ENCODE data around the gene RNU6-8. TPM values are rescaled to one million over a fixed set of nuclear protein-coding genes. Genes with fewer than 3 reads are reported as not detected.

Gene RNU6-8
- total and polyA plus RNA-seq, 2 donors (not counting 1 experiment from before 2014, with no cell fraction given): not detected

DNA sequence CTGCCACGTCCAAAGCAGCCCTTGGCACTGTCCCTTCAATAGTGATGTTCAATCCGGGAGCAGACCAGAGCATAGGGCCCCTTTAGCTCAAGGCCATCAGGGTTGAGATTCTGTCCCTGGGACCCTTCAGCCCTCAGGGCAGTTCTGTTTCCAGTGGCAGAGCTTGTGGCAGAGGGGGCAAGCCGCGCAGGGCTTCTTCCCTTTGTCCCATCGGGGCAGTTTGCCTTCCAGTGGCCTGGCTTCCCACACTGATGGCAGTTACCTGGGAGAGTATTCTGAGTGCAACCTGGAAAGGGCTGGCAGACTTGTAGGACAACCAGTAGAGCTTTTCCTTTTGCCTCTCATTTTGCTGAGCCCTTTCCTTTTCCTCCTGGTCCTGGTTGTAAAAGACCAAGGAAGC, 43.7 kb upstream of the RNU6-8 start:
- Histone ChIP-seq H3K4me1 (ENCODE audit: control insufficient read depth, extremely low read depth, insufficient read depth, low read length) (peaks cover under 1% of the 10 kb centered on the region), H3K4me2 (ENCODE audit: extremely low read depth, insufficient read depth, low read length) (no peak overlapping the region), H3K27ac (ENCODE audit: insufficient read depth, low read length) (no peak overlapping the region), H3K4me3 (replicated peaks in 1 of 4; ENCODE audit: control extremely low read depth in 1 of 4, insufficient read depth in 1 of 4, low read depth in 3 of 4, low read length in 4 of 4) (no peak overlapping the region), H3K79me2 (ENCODE audit: control insufficient read depth, insufficient read depth, low read length) (no peaks in the 10 kb centered on the region), H3K27me3 (ENCODE audit: control insufficient read depth, insufficient read depth, low read length) (no peaks in the 10 kb centered on the region), H2AFZ (ENCODE audit: low read length) (no peak overlapping the region), H3K36me3 (ENCODE audit: control insufficient read depth, insufficient read depth, low read length) (no peaks in the 10 kb centered on the region), H4K20me1 (ENCODE audit: control insufficient read depth, extremely low read depth, insufficient read depth, low read length) (no peaks in the 10 kb centered on the region), H3K9me3 (ENCODE audit: control insufficient read depth, insufficient read depth, low read depth, low read length) (no peaks in the 10 kb centered on the region), H3K9ac (ENCODE audit: insufficient read depth, low read length) (no peak overlapping the region)
- DNase-seq (ENCODE audit: low read depth in 2 of 2): no peak
- TF ChIP-seq, protein P1, sequence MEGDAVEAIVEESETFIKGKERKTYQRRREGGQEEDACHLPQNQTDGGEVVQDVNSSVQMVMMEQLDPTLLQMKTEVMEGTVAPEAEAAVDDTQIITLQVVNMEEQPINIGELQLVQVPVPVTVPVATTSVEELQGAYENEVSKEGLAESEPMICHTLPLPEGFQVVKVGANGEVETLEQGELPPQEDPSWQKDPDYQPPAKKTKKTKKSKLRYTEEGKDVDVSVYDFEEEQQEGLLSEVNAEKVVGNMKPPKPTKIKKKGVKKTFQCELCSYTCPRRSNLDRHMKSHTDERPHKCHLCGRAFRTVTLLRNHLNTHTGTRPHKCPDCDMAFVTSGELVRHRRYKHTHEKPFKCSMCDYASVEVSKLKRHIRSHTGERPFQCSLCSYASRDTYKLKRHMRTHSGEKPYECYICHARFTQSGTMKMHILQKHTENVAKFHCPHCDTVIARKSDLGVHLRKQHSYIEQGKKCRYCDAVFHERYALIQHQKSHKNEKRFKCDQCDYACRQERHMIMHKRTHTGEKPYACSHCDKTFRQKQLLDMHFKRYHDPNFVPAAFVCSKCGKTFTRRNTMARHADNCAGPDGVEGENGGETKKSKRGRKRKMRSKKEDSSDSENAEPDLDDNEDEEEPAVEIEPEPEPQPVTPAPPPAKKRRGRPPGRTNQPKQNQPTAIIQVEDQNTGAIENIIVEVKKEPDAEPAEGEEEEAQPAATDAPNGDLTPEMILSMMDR (conservative IDR thresholded peaks at IDR 0.05 in 1 of 2, IDR thresholded peaks at IDR 0.05 in 1 of 2; ENCODE audit: low read depth in 1 of 2, low read length in 2 of 2): no peak
- TF ChIP-seq EZH2 (IDR thresholded peaks at IDR 0.05; ENCODE audit: low read length, missing control alignments): no peak

DNA sequence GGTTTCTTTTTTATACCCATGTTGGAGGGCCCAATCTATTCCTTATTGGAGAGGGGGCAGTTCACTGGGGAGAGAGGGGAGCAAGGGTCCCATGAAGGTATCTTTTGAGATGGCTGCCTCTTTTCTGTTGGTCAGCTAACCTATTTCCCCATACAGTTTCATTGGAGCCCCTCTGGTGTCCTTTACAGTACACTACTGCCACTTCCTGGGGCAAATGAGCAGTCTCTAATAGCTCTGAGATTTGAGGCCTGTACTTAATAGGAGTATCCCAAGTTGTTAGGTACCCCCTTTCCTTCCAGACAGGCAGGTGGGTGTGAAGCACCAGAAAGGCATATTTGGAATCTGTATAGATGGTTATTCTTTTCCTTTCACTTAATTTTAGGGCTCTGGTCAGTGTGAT, 41.3 kb upstream of the RNU6-8 start:
- Histone ChIP-seq H3K4me1 (ENCODE audit: control insufficient read depth, extremely low read depth, insufficient read depth, low read length) (no peaks in the 10 kb centered on the region), H4K20me1 (ENCODE audit: control insufficient read depth, extremely low read depth, insufficient read depth, low read length) (no peaks in the 10 kb centered on the region), H3K4me3 (replicated peaks in 1 of 4; ENCODE audit: control extremely low read depth in 1 of 4, insufficient read depth in 1 of 4, low read depth in 3 of 4, low read length in 4 of 4) (no peak overlapping the region), H3K27ac (ENCODE audit: insufficient read depth, low read length) (no peak overlapping the region), H3K36me3 (ENCODE audit: control insufficient read depth, insufficient read depth, low read length) (no peaks in the 10 kb centered on the region), H3K9ac (ENCODE audit: insufficient read depth, low read length) (no peak overlapping the region), H3K4me2 (ENCODE audit: extremely low read depth, insufficient read depth, low read length) (no peak overlapping the region), H3K79me2 (ENCODE audit: control insufficient read depth, insufficient read depth, low read length) (no peaks in the 10 kb centered on the region), H3K27me3 (ENCODE audit: control insufficient read depth, insufficient read depth, low read length) (no peaks in the 10 kb centered on the region), H3K9me3 (ENCODE audit: control insufficient read depth, insufficient read depth, low read depth, low read length) (no peaks in the 10 kb centered on the region), H2AFZ (ENCODE audit: low read length) (no peak overlapping the region)
- TF ChIP-seq EZH2 (IDR thresholded peaks at IDR 0.05; ENCODE audit: low read length, missing control alignments): no peak
- TF ChIP-seq, protein P1 (conservative IDR thresholded peaks at IDR 0.05 in 1 of 2, IDR thresholded peaks at IDR 0.05 in 1 of 2; ENCODE audit: low read depth in 1 of 2, low read length in 2 of 2): peak in 1 of 2 donors; percentile 19
- DNase-seq (ENCODE audit: low read depth in 2 of 2): peak in 1 of 2 donors; percentile 12

DNA sequence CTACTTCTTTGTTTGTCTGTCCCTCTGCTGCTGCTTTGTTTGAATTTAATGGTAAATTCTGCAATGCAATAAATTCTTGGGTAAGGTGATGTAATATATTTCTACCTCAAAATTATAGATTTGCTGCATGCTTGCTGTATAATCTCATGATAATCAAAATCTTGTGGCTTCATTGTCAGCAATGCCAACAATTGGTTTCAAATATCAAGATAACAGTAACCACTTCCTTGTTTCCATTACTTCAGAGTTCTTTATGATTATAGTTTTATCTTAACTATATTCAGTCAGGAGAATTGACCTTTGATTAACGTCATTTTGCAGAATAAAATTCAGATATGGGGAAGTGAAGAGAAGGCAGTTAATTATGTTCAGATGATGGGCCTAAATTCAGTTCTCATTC, 30.2 kb upstream of the RNU6-8 start:
- TF ChIP-seq, protein P1 (conservative IDR thresholded peaks at IDR 0.05 in 1 of 2, IDR thresholded peaks at IDR 0.05 in 1 of 2; ENCODE audit: low read depth in 1 of 2, low read length in 2 of 2): no peak
- TF ChIP-seq EZH2 (IDR thresholded peaks at IDR 0.05; ENCODE audit: low read length, missing control alignments): no peak
- Histone ChIP-seq H3K4me2 (ENCODE audit: extremely low read depth, insufficient read depth, low read length) (no peak overlapping the region), H3K4me3 (replicated peaks in 1 of 4; ENCODE audit: control extremely low read depth in 1 of 4, insufficient read depth in 1 of 4, low read depth in 3 of 4, low read length in 4 of 4) (no peak overlapping the region), H3K9ac (ENCODE audit: insufficient read depth, low read length) (no peak overlapping the region), H3K9me3 (ENCODE audit: control insufficient read depth, insufficient read depth, low read depth, low read length) (no peaks in the 10 kb centered on the region), H3K4me1 (ENCODE audit: control insufficient read depth, extremely low read depth, insufficient read depth, low read length) (peaks cover 6% of the 10 kb centered on the region), H2AFZ (ENCODE audit: low read length) (no peak overlapping the region), H3K27me3 (ENCODE audit: control insufficient read depth, insufficient read depth, low read length) (no peaks in the 10 kb centered on the region), H3K36me3 (ENCODE audit: control insufficient read depth, insufficient read depth, low read length) (no peaks in the 10 kb centered on the region), H3K79me2 (ENCODE audit: control insufficient read depth, insufficient read depth, low read length) (no peaks in the 10 kb centered on the region), H4K20me1 (ENCODE audit: control insufficient read depth, extremely low read depth, insufficient read depth, low read length) (no peaks in the 10 kb centered on the region), H3K27ac (ENCODE audit: insufficient read depth, low read length) (no peak overlapping the region)
- DNase-seq (ENCODE audit: low read depth in 2 of 2): peak in 1 of 2 donors; percentile 82
